HG03066 (cell line): Measurements from ENCODE around the gene ZNF445.
"Not testable (repeated sequence)": the region's sequence is repeated elsewhere in the genome, so short reads cannot be mapped to it uniquely, and the experiment has no call there.

Experiments
- ATAC-seq: cut with Tn5 transposase; IDR thresholded peaks from one replicate; pipeline ENCODE4 v1.9.1; 2021; ENCODE audit warnings: low read depth; ENCODE audit not compliant: unreplicated experiment

The ZNF445 gene

DNA sequence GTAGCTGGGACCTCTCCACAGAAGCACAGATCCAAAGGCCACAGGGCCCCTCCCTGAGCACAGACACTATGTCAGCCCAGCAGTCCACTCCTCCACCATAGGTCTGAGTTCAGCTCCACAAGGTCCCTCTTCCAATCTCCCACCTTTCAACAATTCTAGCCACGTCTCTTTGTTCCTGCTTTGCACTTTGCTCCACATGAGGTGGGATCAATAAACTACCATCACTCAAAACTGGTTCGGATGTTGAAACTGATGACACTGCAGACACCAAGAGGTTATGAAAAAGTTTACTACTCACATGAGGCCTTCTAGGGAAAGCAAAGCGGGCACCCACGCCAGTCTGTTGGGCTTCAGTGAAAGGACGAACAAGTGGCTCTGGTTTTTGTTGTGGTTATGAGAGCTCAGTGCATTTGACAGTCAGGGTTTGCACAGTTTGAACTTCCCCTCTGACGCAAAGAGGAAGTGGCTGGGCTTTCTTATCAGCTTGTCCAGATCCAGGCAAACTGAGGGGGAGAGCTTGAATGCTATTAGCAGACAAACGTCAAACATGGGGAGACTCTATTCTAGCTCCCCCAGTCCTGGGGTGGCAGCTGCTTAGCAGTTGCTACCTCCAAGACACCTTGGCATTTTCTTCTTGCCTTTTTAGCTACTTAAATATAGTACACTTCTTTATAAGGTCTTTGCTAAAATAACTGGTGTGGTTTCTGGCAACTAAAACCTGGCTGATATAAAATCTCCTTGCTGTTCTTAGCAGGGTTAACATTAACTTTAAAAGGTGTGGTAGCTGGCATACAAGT, 37.8 kb downstream of the ZNF445 start:
- ATAC-seq, result peak; percentile 96

DNA sequence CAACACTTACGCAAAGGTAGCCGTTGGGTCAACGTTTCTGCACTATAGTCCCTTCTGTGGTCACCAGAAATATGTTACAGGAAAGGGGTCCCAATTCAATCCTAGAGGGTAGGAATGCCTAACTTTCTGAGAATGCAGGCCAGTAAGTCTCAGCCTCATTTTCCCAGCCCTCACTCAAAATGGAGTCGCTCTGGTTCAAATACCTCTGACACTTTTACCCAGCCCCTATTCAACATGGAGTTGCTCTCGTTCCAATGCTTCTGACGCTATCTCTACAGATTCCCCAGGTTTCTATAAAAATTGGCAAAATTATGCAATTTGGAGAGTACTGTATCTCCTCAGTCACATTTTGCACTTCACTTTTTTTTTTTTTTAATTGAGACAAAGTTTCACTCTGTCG, 39.7 kb downstream of the ZNF445 start:
- ATAC-seq, result no peak

DNA sequence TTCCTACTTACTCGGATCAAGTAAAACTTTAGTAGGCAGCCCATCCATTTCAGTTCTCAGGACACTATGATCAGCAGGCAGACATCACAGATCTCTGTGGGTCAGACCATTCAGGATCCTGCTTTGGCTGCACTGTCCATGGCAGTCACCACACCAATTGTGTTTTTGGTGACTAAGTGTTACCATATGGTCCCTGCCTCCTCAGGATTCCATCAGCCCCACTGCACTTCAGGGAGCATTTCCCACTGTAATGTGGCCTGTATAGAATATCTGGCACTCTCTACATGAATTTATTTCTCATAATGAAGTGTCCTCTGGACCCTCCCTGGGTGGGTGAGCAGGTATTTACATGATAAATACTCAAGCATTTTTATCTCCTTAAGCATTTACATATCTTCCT, 41.3 kb downstream of the ZNF445 start:
- no peak for ATAC-seq

DNA sequence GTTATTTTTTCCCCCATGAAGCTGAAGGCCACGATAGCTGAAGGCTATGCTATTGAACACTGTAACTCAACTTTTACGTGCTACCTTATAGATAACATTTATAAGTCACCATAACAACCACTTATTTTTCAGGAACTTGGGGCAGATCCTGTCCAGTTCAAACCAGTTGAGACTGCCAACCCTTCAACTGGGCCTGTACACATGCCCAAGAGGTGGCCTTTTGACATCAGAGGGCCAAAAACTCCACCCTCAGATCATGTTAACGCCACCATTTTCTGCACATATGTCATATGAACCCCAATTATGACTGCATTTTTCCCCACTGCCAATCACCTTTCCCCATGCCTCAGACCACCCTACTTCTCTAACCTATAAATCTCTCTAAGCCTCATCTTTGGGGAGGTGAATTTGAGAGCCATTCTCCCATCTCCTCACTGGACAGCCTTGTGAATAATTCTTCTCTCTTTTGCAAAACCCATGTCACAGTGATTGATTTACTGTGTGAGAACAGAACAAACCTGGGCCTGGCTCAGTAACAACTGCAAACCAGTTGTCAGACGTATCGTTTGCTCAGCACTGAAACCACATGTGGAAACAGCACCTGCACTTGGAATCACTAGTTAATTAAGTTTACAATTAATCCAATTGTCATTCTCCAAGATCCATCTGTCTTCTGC, 42.5 kb downstream of the ZNF445 start:
- no peak for ATAC-seq

DNA sequence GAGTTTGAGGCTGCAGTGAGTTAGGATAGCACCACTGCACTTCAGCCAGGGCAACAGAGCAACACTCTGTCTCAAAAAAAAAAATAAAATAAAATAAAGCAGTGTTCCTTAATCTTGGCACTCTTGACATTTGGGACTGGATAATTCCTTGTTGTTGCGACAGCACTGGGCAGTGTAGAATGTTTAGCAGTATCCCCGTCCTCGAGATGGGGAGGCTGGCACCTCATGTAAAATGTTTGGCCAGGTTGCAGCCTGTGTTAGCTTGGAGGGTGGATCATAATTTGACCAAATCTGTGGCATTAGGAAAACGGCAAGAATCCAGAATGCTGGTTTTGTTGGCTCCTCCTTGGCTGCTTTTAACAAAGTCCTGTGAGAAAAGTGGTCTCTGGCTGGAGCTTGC, 47.0 kb downstream of the ZNF445 start:
- no peak for ATAC-seq

DNA sequence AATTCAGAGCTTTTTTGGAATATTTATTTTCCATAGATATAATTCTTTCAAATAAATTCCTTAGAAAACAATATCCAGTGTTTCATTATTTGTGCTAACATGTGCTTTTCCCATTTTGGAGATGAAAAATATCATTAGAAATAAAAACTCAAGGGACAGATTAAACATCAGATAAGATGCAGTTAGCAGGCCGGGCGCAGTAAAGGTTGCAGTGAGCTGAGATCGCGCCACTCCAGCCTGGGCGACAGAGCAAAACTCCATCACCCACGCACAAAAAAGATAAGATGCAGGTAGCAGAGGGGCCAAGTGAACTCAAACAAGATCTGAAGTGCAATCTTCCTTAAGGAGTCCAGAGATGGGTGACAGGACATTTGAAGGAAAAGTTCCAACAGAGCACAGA, 48.0 kb downstream of the ZNF445 start:
- ATAC-seq, result no peak

DNA sequence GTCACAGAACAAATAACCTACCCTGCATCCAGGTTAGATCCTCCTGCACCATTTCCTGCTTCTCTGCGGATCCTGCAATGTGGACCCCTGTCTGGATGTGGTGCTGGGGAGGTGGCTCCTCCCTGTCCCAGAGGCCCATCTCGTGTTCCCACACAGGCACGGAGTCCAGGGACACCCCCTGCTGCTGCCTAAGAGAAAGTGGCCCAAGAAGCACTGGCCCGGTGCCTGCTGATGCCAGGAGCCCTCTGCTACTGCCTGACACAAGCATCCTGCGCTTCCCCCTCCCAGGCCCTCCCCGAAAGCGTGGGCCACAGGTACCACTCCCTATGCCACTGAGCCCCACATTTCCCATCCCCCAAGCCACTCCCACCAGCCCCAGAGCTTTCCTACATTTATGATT, 48.6 kb downstream of the ZNF445 start:
- no peak for ATAC-seq

DNA sequence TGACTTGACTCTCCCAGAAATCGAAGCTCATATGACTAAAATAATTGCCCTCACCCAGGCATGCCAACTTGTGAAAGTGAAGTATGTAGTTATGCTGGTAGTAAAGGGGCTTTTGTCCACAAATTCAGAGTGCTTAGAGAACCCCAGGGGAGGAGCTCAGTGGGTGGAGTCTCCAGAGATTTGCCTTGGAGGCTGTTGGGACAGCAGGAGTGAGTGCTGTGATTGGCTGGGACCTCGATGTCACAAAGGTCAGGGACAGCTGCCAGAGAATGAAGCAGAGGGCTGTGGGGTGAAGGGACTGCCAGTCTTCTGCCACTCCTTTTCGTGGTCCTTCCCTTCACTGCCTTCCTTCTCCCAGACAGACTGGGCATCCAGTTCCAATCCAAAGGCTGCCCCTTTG, 49.8 kb downstream of the ZNF445 start:
- no peak for ATAC-seq

DNA sequence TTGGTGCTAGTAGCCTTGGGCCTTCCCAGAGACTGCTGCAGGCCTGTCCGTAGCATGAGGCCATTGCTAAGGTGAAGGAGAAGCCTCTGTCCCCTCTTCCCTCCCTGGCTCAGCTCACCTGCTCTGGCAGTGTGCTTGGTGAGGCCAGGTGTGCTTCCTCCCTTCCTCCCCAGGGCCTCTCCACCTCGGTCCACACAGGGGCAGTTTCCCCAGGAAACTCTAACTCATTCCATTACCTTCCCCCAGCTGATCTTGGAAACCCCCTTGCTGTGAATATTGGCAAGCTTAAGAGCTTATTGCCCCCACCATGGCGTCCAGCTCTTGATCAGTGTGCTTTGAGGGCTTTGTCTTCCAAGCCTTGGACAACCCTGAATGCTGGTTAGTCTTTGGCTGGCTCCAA, 52.7 kb downstream of the ZNF445 start:
- no peak for ATAC-seq

DNA sequence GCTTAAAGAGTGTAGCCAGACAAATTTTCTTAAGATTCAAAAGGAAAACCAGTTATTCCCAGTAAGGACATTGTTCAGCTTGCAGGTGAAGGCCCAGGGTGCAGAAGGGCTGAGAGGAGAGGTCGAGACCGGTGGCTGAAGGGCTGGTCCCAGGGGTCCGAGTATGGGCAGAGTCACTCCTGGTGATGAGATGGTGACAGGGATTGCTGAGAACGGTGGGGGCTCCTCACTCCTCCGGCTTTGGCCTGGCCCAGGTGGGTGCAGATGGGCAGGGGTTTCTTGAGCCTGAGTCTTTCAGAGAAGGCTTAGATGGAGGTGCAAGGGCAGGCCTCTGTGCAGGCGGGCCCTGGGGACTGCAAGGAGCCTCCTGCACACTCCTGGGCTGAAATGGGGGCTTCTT, 56.2 kb downstream of the ZNF445 start:
- no peak for ATAC-seq

DNA sequence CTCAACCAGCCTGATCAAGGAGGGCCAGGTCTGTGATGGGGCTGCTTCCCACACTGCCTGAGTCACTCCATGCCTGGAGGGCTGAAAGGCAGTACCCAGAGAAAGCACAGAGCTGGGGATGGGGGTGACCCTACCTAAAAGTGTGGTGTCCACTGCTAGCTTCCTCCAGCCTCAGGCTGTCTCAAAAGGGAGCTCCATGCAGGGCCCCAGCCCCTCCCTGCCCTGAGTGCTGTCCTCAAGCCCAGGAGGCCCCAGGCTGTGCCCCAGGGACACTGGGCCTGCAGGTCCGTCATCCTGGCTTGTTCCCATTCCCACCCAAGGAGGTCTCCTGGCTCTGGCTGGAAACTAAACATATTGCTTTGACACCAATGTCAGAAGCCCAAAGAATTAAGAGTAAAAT, 56.8 kb downstream of the ZNF445 start:
- ATAC-seq, result no peak

DNA sequence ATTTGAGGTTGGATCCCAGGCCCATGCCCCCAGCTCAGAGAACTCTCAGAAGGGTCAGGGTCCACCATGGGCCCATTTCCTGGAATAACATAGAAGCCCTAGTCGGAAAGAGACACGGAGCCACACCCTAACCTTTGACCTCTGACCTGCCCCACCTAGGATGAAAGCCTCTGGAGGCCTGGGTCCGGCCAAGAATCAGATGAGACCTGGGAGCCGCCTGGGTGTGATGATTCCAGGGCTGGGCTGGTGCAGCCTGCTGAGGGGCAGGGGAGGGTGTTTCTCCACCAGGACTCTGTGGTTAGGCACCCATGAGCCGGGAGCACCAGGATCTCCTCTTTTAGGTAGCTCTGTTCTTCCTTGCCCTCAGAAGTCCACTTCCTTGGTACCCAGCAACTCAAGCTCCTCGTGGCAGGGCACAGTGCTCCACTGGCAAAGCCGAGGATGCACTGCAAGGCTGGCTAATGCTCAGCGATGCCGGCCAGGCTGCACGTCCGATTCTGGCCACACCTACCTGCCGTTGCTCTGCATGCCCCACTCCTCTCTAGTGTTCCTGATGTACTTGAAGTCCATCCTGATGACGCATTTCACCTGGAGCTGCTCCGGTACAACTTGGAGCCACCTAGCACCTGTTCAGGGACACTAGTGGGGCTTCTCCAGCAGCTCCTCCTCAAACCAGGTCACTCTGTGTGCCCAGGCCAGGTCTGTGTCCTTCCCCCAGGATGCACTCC, 57.4 kb downstream of the ZNF445 start:
- ATAC-seq, result no peak

DNA sequence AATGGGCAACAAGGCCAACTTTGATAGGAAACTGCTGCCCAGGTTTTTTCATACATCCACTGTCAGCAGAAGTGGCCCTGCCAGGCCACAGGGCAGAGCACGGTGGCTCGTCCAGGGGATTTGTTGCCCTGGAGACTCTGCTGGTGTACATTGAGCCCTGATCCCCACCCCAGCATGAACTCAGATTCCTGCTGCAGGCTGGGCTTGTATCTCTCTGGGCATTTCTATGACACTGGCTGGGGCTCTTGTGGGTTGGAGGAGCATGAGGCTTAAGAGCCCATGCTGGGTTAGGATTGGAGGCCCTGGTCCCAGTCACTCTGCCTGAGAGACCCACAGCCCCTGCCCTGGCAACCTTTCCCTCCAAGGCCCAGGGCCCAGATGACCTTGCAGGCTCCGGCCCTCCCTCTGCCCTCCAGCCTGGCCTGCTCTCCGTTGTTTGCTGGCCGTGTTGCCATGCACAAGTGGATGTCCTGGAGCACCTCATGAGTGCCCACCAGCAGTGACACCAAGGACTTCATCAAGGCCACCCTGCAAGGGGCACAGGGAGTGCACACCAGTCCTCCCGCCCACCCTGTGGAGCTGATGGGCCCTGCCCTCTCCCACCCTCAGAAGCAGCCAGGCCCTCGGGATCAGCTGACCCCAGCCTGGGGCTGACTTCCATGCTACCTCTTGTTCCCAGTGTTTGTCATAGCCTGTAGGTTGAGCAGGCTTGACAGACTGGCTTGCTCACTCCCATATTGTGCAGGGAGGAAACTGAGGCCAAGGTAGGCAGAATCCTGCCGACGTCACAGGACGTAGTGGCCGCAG, 58.2 kb downstream of the ZNF445 start:
- ATAC-seq, result no peak

DNA sequence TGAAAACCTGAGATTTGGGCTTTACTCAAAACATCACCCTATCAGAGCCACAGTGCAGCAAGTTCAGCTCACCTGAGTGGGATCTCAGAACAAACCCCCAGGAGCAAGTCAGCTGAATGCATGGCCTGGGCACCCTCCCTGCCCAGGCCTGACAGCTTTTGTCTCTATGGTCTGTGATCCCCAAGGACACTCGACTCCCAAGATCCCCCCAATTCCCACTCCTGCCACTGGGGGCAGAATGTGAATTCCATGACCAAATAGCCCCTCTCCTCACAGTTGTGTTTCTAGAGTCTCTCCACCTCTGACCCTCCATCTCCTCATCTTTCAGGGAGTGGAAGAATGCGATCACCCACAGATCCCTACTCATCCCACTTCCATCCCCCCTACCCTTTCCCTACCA, 58.9 kb downstream of the ZNF445 start:
- no peak for ATAC-seq

DNA sequence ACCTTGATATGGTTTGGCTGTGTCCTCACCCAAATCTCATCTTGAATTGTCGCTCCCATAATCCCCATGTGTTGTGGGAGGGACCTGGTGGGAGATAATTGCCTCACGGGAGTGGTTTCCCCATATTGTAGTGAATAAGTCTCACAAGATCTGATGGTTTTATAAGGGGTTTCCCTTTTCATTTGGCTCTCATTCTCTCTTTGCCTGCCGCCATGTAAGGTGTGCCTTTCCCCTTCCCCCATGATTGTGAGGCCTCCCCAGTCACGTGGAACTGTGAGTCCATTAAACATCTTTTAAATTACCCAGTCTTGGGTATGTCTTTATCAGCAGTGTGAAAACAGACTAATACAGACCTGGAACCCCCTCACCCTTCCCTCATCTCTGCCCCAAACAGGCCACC, 59.4 kb downstream of the ZNF445 start:
- ATAC-seq, result not testable (repeated sequence)

DNA sequence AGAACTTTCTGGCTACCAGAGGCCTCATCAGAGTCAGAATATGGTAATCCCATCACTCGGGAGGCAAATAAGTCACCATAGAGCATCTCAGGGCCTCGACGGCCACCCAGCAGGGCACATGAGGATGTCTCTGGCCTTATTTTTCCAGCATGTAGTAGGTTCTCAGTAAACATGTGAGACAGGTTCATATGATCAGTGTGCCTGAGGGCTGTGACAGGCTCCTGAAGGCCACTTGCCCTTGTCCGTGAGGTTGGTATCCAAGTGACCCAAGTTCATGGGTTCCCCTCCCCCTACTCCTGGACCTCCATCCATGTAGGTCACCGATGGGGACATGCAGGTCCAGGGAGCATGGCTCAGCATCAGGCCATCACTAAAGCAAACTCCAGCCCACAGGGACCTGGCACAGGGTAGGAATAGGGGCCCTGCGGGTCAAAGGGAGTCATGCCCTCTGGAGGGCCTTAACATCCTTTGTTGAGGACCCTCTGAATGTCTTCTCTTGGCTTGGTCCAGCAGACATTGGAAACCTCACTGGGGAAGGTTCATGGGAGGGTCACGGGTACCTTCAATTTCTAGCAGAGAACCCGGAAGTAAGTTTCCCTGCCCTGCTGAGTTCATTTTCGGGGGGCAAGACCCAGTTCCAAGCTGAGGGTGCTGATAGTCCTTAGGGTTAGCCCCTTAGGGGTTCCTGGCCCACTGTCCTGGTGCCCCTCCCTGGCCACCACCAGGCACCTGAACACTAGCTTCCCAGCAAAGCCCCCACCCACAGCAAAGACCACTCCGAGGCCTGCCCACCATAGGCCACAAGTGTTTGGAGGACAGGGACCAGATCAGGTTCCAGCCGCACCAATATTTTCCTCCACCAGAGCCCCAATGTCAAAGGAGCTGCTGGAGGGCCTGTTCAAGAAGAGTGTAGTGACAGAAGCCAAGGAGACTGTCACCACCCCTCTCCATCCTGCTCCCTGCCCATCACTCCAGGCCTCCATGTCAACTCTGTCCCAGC, 61.1 kb downstream of the ZNF445 start:
- no peak for ATAC-seq

DNA sequence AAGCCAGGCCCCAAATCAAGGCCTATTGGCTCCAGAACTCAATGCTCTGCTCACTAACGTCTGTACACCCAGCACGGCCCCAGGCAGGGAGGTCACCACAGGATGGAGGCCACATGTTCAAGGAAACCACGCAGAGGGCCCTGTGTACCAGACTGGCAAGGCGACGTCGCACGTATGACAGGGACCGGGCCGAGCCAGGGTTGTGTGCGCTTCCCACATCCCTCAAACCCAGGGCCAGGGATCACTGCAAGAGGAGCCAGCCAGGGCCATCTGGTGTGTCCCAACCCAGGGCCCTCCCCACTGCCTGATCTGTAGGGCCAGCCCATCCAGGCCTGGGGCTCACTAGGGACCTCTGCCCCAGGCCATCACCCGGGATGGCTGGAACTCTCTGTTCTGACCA, 62.0 kb downstream of the ZNF445 start:
- no peak for ATAC-seq

DNA sequence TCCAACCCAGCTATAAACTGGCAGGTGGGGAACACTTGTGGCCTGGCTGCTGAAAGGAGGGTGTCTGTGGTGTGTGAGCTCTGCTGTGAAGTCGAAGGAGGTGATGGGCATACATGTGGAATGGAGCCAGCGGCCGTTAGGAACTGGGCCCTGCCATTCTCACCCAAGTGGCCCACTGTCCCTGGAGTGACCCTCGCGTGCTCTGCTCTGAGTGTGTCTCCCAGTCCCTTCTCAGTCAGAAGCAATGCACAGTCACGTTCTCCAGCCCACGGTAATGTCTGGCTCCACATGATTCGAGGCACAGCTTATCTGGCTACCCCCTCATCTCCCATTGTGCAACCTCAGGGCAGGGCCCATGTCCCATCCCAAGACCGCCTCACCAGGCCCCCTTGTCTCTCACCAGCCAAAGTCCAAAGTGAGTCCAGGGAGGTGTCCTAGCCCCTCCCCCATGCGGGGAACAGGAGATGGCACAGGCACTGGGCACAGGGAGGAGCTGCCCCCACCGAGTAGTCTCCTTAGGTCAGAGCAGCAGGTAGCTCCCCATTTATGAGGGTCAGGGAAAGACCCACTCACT, 62.9 kb downstream of the ZNF445 start:
- no peak for ATAC-seq

DNA sequence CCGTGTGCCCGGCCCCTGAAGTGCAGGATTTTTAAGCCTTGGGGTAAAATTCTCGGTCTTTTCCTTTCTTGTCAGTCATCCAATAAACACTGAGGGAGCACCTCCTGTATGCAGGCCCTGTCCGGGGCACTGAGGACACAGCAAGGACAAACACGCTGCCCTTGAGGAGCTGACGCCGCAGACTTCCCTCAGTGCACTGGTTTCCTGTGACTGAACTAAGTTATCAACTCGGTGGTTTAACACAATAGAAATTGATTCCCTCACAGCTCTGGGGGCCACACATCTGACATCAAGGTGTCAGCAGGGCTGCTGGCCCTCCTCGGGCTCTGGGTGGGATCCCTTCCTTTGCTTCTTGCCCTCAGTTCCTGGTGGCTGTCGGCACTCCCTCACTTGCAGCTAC, 65.1 kb downstream of the ZNF445 start:
- ATAC-seq, result no peak
